Heart right ventricle (tissue), 16 donors: Measurements from ENCODE around the gene HEXIM1. TPM values are rescaled to one million over a fixed set of nuclear protein-coding genes. Genes with fewer than 3 reads are reported as not detected.
"Not testable (repeated sequence)": the region's sequence is repeated elsewhere in the genome, so short reads cannot be mapped to it uniquely, and the experiment has no call there.

Source experiments
- ATAC-seq, 8 donors: fragments of 200-7000 bp; cut with Tn5 transposase; one replicate each; pipeline ENCODE4 v1.9.1; 2020; ENCODE audit warnings: mild to moderate bottlenecking in 8 of 8, moderate library complexity in 8 of 8, moderate number of reproducible peaks in 1 of 8
- DNase-seq, 2 donors: peaks; one replicate each; pipeline ENCODE4 v3.0.0-alpha.2; 2020
- H3K27ac ChIP-seq, 10 donors: fragments of 200-600 bp; sonication (generic) in 2 of 10; one replicate each; pipeline versions ENCODE4 v1.5.0 to v1.8.0; 2020 to 2022; ENCODE audit warnings: mild to moderate bottlenecking in 3 of 10
- H3K27me3 ChIP-seq, 7 donors: fragments of 200-600 bp; one replicate each; pipeline ENCODE4 v1.8.0; 2021 to 2022; ENCODE audit warnings: mild to moderate bottlenecking in 2 of 7
- H3K36me3 ChIP-seq, 9 donors: fragments of 200-600 bp; sonication (generic) in 1 of 9; one replicate each; pipeline versions ENCODE4 v1.5.0 to v1.8.0; 2020 to 2022; ENCODE audit warnings: mild to moderate bottlenecking in 2 of 9
- H3K4me1 ChIP-seq, 9 donors: fragments of 200-600 bp; sonication (generic) in 1 of 9; one replicate each; pipeline versions ENCODE4 v1.5.0 to v1.8.0; 2020 to 2022; ENCODE audit warnings: mild to moderate bottlenecking in 4 of 9
- H3K4me3 ChIP-seq, 10 donors: fragments of 200-600 bp; sonication (generic) in 2 of 10; one replicate each; pipeline versions ENCODE4 v1.5.0 to v1.8.0; 2020 to 2022; ENCODE audit warnings: mild to moderate bottlenecking in 7 of 10, moderate library complexity in 2 of 10
- H3K9me3 ChIP-seq, 11 donors: fragments of 200-600 bp in 10 of 11; sonication (generic) in 2 of 11; one replicate each; pipeline versions ENCODE4 v1.5.0 to v1.8.0; 2013 to 2022; ENCODE audit warnings: mild to moderate bottlenecking in 2 of 11, control low read depth in 1 of 11, moderate library complexity in 1 of 11
- WGBS, 2 donors: extraction: QIAGEN DNeasy Blood & Tissue Kit; methylation state at CpG; one replicate each; pipeline ENCODE4 v1.1.7; 2013; ENCODE audit warnings: inconsistent platforms in 1 of 2; 5-methylcytosine and 5-hydroxymethylcytosine counted together
- intact Hi-C, 10 donors: fragments of 100-400 bp; cut with DNase I; formaldehyde crosslinking; loops; one replicate each; pipeline versions ENCODE4 v1.11.1 to v1.14.2; 2022
- polyA plus RNA-seq, 2 donors: library from polyadenylated mRNA; stranded (reverse); fragments of 200-250 nt; gene quantifications; one replicate each; pipeline ENCODE4 v1.2.3, GENCODE V29; 2013
- total RNA-seq, 10 donors: library from RNA; stranded (reverse); fragmentation: NEBNext Ultra II Directional in 3 of 10; extraction: Animal tissue kit (Norgen Biotek cat#: 25700) in 3 of 10; gene quantifications; one replicate each; pipeline versions ENCODE4 v1.2.1 to v1.2.4, GENCODE V29; 2021 to 2023
- TF ChIP-seq, protein P1 (sequence below), 9 donors: fragments of 200-600 bp; sonication (generic) in 2 of 9; IDR thresholded peaks; one replicate each; pipeline versions ENCODE4 v1.5.0 to v1.8.0; 2021 to 2022; ENCODE audit warnings: antibody characterized with exemption in 9 of 9, mild to moderate bottlenecking in 5 of 9, moderate library complexity in 1 of 9
- donor health status: Arrhythmogenic right ventricular cardiomyopathy.
- donor health status: ischemic (EF 13 %, LVEDD 7.1; RV severe dilation, severe dysfunction).
- donor health status: healthy with polysubstance abuse.
- donor health status: DM: no; HTN: yes; CAD: no.
- donor health status: DM: no; HTN: no; CAD: no.
- donor health status: ischemic (EF 25% LVEDD 6.9; RV normal size, moderate dysfunction).
- donor health status: ischemic (EF 25% LVEDD 5.7; RV mildly dilated, moderate dysfunction).
- donor health status: healthy.
- donor health status: DM: yes; HTN: yes; CAD: no.
- donor health status: Ischemic cardiomyopathy.
- donor health status: ischemic (EF 35%, LVEDD 5.7; RV mildly dilated, moderate dysfunction).
- donor health status: nonischemic (EF 11% LVEDD 7.7; RV severe dilation, severe dysfunction).
- donor health status: DM: yes; HTN: yes; CAD: no.
- donor health status: PGD.
- donor health status: ischemic (EF 29% LVEDD 5.4; RV normal size, mild dysfunction).
- donor health status: nonischemic (EF 23%, LVEDD 6.1; RV moderate dilation, normal function).

The HEXIM1 gene
- total and polyA plus RNA-seq, 12 donors: 8.4 to 37.4 (median 18.3) TPM

GRCh38 chr17:45120558-45120957 is 27.7 kb upstream of the HEXIM1 start:
- ATAC-seq: no peak

DNA sequence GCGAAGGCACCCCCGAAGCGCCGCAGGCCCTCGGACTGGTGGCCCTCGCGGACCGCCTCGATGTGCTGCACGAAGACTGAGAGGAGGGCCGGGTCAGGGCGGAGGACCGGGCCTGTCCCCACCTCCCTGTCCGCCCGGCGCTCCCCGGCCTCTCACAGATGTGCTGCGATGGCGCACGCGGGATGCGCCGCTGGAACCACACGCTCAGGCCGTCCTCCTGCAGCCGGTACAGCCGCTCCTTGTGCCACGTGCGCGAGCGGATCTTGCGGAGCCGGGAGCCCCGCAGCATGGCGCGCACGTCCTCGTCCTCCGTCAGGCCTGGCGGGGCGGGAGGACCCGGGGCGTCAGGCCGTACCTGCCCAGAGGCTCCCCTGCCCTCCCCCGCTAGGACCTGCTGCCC is 27.2 kb upstream of the HEXIM1 start:
- 72 to 73% methylated on average over 37 to 45 of the region's 45 CpGs for WGBS, 2 donors
- Histone ChIP-seq H3K36me3 (peaks cover 0 to 43% (median 0%) of the 10 kb centered on the region in 9 donors), H3K9me3 (no peaks in the 10 kb centered on the region), H3K4me1 (peaks cover 10 to 32% (median 27%) of the 10 kb centered on the region in 9 donors), H3K4me3 (no peak overlapping the region), H3K27ac (no peak overlapping the region), H3K27me3 (peaks cover 0 to 10% (median 0%) of the 10 kb centered on the region in 7 donors)
- intact Hi-C loops: loop anchor here in 1 of 10 donors (10.0 kb wide), 1 partner anchor 346 kb away; no protein-coding TSS in a partner anchor
- DNase-seq (no peak), ATAC-seq (peak in 1 of 8 donors; percentile 10)
- TF ChIP-seq, protein P1, sequence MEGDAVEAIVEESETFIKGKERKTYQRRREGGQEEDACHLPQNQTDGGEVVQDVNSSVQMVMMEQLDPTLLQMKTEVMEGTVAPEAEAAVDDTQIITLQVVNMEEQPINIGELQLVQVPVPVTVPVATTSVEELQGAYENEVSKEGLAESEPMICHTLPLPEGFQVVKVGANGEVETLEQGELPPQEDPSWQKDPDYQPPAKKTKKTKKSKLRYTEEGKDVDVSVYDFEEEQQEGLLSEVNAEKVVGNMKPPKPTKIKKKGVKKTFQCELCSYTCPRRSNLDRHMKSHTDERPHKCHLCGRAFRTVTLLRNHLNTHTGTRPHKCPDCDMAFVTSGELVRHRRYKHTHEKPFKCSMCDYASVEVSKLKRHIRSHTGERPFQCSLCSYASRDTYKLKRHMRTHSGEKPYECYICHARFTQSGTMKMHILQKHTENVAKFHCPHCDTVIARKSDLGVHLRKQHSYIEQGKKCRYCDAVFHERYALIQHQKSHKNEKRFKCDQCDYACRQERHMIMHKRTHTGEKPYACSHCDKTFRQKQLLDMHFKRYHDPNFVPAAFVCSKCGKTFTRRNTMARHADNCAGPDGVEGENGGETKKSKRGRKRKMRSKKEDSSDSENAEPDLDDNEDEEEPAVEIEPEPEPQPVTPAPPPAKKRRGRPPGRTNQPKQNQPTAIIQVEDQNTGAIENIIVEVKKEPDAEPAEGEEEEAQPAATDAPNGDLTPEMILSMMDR (IDR thresholded peaks at IDR 0.05): no peak

More at GRCh38 chr17:45120558-45120957, 27.7 kb upstream of the HEXIM1 start:
- 89 to 90% methylated on average over 19 to 22 of the region's 22 CpGs for WGBS, 2 donors
- H3K9me3 ChIP-seq: no peaks in the 10 kb centered on the region
- H3K36me3 ChIP-seq: peaks cover 0 to 43% (median 0%) of the 10 kb centered on the region in 9 donors
- H3K27ac ChIP-seq: no peak overlapping the region
- peaks cover 0 to 10% (median 0%) of the 10 kb centered on the region in 7 donors for H3K27me3 ChIP-seq
- intact Hi-C loops: loop anchor here in 1 of 10 donors (10.0 kb wide), 1 partner anchor 346 kb away; no protein-coding TSS in a partner anchor
- DNase-seq: no peak
- H3K4me1 ChIP-seq: peaks cover 10 to 32% (median 27%) of the 10 kb centered on the region in 9 donors
- TF ChIP-seq, protein P1 (IDR thresholded peaks at IDR 0.05): no peak
- no peak overlapping the region for H3K4me3 ChIP-seq

GRCh38 chr17:45123076-45123770 is 25.1 kb upstream of the HEXIM1 start:
- Histone ChIP-seq H3K9me3 (no peaks in the 10 kb centered on the region), H3K27ac (peak overlapping the region in 4 of 10 donors; percentile 3 to 83 (median 29)), H3K4me1 (peaks cover 22 to 52% (median 44%) of the 10 kb centered on the region in 9 donors), H3K4me3 (no peak overlapping the region), H3K36me3 (peaks cover 0 to 27% (median 0%) of the 10 kb centered on the region in 9 donors), H3K27me3 (peaks cover 0 to 10% (median 0%) of the 10 kb centered on the region in 7 donors)
- DNase-seq (no peak), ATAC-seq (no peak)
- intact Hi-C loops: loop anchor here in 1 of 10 donors (10.0 kb wide), 1 partner anchor 348 kb away; no protein-coding TSS in a partner anchor
- TF ChIP-seq, protein P1 (IDR thresholded peaks at IDR 0.05): no peak
- WGBS, 2 donors: 92 to 94% methylated on average over 6 of the region's 6 CpGs

- peak in 7 of 8 donors; percentile 17 to 76 (median 56) for ATAC-seq
- Histone ChIP-seq H3K27me3 (peaks cover 0 to 10% (median 0%) of the 10 kb centered on the region in 7 donors), H3K4me1 (peaks cover 30 to 61% (median 53%) of the 10 kb centered on the region in 9 donors), H3K4me3 (no peak overlapping the region), H3K27ac (peak overlapping the region in 7 of 10 donors; percentile 2 to 83 (median 40)), H3K36me3 (peaks cover 0 to 18% (median 0%) of the 10 kb centered on the region in 9 donors), H3K9me3 (no peaks in the 10 kb centered on the region)
- intact Hi-C loops: loop anchor here in 1 of 10 donors (10.0 kb wide), 1 partner anchor 349 kb away; no protein-coding TSS in a partner anchor
- TF ChIP-seq, protein P1 (IDR thresholded peaks at IDR 0.05): no peak
- WGBS, 2 donors: 69% methylated on average over 15 of the region's 15 CpGs
- peak in 1 of 2 donors; percentile 48 for DNase-seq
These were observed 24.1 kb upstream of the HEXIM1 start for GRCh38 chr17:45123930-45124796.

DNA sequence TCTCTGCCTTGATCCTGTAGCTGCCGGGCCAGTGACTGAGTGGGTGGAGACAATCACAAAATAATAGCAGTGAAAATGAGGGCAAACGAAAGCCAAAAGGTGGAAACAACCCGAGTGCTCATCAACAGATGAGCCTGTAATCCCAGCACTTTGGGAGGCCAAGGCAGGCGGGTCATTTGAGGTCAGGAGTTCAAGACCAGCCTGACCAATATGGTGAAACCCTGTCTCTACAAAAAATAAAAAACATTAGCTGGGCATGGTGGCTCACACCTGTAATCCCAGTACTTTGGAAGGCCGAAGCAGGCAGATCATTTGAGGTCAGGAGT is 23.5 kb upstream of the HEXIM1 start:
- DNase-seq, H3K4me3 ChIP-seq, ATAC-seq, H3K9me3 ChIP-seq: not testable (repeated sequence)
- H3K36me3 ChIP-seq: peaks cover 0 to 12% (median 0%) of the 10 kb centered on the region in 9 donors
- H3K27me3 ChIP-seq: peaks cover 0 to 10% (median 0%) of the 10 kb centered on the region in 7 donors
- intact Hi-C loops: loop anchor here in 1 of 10 donors (10.0 kb wide), 1 partner anchor 350 kb away; no protein-coding TSS in a partner anchor
- peaks cover 36 to 67% (median 59%) of the 10 kb centered on the region in 9 donors for H3K4me1 ChIP-seq
- peak overlapping the region in 6 of 10 donors; percentile 2 to 83 (median 36) for H3K27ac ChIP-seq
- WGBS, 2 donors: 88% methylated on average over 5 of the region's 5 CpGs
